BE2C (cell line): Measurements from ENCODE around the gene LY6G6D.

Source experiments
- DNase-seq: peaks from one replicate; pipeline ENCODE4 v3.0.0-alpha.2; 2020
- H3K27me3 ChIP-seq: fragments of 250-450 bp; sonication (Bioruptor Pico); 2 replicates; pipeline ENCODE4 v1.5.1; 2020; ENCODE audit warnings: mild to moderate bottlenecking
- H3K36me3 ChIP-seq: fragments of 250-450 bp; sonication (Bioruptor Pico); 2 replicates; pipeline ENCODE4 v1.5.1; 2020; ENCODE audit warnings: mild to moderate bottlenecking
- H3K4me1 ChIP-seq: fragments of 250-450 bp; sonication (Bioruptor Pico); 2 replicates; pipeline ENCODE4 v1.5.1; 2020
- H3K4me3 ChIP-seq: 2 replicates; pipeline ENCODE4 v1.5.1; 2011; ENCODE audit warnings: low read depth, low read length
- H3K9me3 ChIP-seq: fragments of 250-450 bp; sonication (Bioruptor Pico); 2 replicates; pipeline ENCODE4 v1.5.1; 2020
- CTCF ChIP-seq: IDR thresholded peaks from 2 replicates; pipeline ENCODE4 v1.5.1; 2012; ENCODE audit warnings: mild to moderate bottlenecking, low read depth, low read length

LY6G6D gene

DNA sequence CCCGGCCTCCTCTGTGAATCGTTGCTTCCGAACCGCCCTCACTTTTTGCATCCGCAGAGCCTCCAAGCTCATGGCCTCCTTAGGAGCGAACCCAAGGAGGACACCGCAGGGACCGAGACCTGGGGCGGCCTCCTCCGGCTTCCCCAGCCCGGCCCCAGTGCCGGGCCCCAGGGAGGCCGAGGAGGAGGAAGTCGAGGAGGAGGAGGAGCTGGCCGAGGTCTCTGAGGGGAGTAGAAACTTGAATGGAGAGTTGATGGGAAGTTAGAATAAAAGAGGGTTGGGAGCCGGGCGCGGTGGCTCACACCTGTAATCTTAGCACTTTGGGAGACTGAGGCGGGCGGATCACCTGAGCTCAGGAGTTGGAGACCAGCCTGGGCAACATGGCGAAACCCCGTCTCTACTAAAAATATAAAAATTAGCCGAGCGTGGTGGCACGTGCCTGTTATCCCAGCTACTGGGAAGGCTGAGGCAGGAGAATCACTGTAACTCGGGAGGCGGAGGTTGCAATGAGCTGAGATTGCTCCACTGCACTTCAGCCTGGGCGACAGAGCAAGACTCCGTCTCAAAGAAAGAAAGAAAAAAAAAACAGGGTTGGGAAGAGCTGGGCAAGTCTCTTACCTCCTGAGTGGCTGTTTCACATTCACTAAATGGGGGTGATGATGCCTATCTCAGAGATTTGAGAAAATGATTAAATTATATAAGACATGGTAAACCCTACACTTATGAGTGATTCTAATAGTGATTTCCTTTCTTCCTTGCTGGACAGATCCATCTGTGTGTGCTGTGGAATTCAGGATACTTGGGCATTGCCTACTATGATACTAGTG is 25.5 kb downstream of the LY6G6D start:
- peaks cover 4% of the 10 kb centered on the region for H3K4me1 ChIP-seq
- peak overlapping the region; percentile 66 for H3K4me3 ChIP-seq
- TF ChIP-seq CTCF, result no peak
- DNase-seq, result no peak
- H3K9me3 ChIP-seq, result no peaks in the 10 kb centered on the region; the same call in 1 of the 2 replicates
- H3K27me3 ChIP-seq, result no peaks in the 10 kb centered on the region
- H3K36me3 ChIP-seq, result peaks cover 5% of the 10 kb centered on the region; the same call in 1 of the 2 replicates

- H3K4me3 ChIP-seq, result no peak overlapping the region
- H3K36me3 ChIP-seq, result peaks cover 5% of the 10 kb centered on the region
- no peaks in the 10 kb centered on the region; the same call in 1 of the 2 replicates for H3K9me3 ChIP-seq
- peaks cover 4% of the 10 kb centered on the region; the same call in 1 of the 2 replicates for H3K4me1 ChIP-seq
- no peak for DNase-seq
- TF ChIP-seq CTCF, result no peak
- no peaks in the 10 kb centered on the region for H3K27me3 ChIP-seq
These were observed 26.7 kb downstream of the LY6G6D start for GRCh38 chr6:31741815-31742214.

- peaks cover 4% of the 10 kb centered on the region; the same call in 1 of the 2 replicates for H3K4me1 ChIP-seq
- DNase-seq, result no peak
These were observed 27.7 kb downstream of the LY6G6D start for GRCh38 chr6:31742894-31743293.

GRCh38 chr6:31744422-31744821 is 29.3 kb downstream of the LY6G6D start:
- H3K4me1 ChIP-seq, result peaks cover 4% of the 10 kb centered on the region; the same call in 1 of the 2 replicates
- no peaks in the 10 kb centered on the region for H3K27me3 ChIP-seq
- H3K36me3 ChIP-seq, result peaks cover 5% of the 10 kb centered on the region

More at GRCh38 chr6:31742894-31743293, 27.7 kb downstream of the LY6G6D start:
- Histone ChIP-seq H3K36me3 (peaks cover 5% of the 10 kb centered on the region), H3K4me3 (no peak overlapping the region), H3K27me3 (no peaks in the 10 kb centered on the region), H3K9me3 (no peaks in the 10 kb centered on the region; the same call in 1 of the 2 replicates)
- TF ChIP-seq CTCF, result no peak

DNA sequence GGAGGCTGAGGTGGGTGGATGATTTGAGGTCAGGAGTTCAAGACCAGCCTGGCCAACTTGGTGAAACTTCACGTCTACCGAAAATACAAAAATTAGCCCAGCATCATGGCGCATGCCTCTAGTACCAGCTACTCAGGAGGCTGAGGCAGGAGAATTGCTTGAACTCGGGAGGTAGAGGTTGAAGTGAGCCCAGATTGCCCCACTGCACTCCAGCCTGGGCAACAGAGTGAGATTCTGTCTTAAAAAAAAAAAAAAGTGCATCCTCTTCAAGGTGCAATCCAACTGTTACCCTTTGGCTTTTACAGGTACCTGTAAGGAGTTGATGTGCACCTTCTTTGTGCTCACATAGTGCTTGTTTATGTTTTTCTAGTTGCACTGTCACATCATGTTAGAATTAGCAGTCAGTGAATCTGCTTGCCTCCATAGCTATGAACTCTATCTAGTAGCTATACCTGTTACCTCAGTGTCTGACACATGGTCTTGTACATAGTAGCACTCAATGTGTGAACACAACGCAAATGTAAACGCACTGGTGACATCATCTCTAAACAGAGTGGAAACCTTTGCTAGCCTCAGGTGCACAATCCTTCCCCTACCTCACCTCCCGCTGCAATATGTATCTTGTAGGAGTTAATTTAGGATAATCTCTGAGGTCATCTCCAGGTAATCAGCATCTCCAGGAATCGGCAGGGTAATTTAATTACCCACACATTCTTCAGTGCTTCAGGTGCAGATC is 34.3 kb downstream of the LY6G6D start:
- Histone ChIP-seq H3K9me3 (no peaks in the 10 kb centered on the region), H3K4me1 (no peaks in the 10 kb centered on the region), H3K27me3 (no peaks in the 10 kb centered on the region), H3K36me3 (no peaks in the 10 kb centered on the region; the same call in 1 of the 2 replicates), H3K4me3 (no peak overlapping the region)
- DNase-seq, result no peak
- TF ChIP-seq CTCF, result no peak

More at GRCh38 chr6:31744422-31744821, 29.3 kb downstream of the LY6G6D start:
- no peaks in the 10 kb centered on the region; the same call in 1 of the 2 replicates for H3K9me3 ChIP-seq
- no peak for DNase-seq
- H3K4me3 ChIP-seq, result no peak overlapping the region
- no peak for TF ChIP-seq CTCF
